ENCODE measurements around the gene MFAP2.
"Not testable (repeated sequence)": the region's sequence is repeated elsewhere in the genome, so short reads cannot be mapped to it uniquely, and the experiment has no call there.

MFAP2 gene

DNA sequence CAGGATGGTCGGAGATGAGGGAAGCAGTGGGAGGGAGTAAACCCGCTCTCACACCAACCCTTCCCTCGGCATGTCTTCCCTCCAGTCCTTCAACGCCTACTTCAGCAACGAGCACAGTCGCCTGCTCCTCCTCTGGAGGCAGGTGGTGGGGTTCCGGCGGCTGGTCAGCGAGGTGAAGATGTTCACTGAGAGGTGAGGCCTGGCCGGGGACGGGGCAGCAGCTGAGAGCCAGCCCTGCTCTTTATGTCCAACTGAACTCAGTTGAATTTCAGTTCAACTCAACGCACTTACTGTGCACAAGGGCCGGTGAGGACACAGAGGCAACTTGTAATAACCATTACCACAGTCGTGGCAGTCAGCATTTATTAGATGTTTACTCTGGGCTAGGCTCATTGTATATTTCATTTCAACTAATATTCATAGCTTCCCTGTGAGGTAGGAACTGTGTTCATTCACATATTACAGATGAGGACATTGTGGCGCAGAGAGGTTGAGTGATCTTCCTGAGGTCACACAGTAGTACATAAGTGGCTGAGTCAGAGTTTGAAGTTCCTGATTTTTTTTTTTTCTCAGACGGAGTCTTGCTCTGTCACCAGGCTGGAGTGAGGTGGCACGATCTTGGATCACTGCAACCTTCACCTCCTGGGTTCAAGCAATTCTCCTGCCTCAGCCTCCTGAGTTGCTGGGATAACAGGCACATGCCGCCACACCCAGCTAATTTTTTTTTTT is 49.0 kb downstream of the MFAP2 start:
- DNase-seq (ENCODE audit: extremely low read depth in 1 of 2, low read depth in 1 of 2): not testable (repeated sequence)

DNA sequence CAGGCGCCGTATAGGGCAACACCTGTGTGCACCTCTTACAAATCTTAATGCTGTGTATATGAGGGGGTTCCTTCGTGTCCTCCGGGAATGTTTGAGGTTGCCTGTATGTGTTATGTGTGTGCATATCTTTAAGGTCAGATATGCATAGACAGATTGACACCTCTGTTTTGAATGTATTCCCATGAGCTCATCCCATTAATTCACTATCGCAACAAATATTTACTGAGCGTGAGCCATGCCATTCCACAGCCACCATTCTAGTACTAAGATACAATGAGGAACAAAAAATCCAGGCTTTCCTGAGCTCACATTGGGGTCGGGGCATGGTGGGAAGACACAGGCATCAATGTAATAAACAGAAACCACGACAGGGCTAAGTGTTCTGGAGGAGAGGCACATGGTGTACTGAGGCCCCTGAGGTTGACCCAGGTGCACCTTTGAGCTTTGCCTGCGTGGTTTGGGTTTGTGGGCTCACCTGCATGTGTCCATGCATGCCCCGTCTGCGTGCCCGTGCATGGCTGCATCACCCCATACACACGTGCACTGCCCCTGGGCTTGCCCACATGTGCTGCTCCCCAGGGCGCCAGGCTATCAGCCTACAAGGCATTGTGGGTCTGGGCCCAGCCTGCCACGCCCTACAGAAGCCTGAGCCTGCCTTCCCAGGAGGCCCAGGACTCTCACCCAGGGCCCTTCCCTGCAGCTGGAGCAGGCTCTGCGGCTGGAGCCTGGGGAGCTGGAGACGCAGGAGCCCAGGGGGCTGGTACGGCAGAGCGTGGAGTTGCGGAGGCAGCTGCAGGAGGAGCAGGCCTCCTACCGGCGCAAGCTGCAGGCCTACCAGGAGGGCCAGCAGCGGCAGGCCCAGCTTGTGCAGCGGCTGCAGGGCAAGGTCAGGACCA is 51.0 kb downstream of the MFAP2 start:
- DNase-seq (ENCODE audit: extremely low read depth in 1 of 2, low read depth in 1 of 2): not testable (repeated sequence)

DNA sequence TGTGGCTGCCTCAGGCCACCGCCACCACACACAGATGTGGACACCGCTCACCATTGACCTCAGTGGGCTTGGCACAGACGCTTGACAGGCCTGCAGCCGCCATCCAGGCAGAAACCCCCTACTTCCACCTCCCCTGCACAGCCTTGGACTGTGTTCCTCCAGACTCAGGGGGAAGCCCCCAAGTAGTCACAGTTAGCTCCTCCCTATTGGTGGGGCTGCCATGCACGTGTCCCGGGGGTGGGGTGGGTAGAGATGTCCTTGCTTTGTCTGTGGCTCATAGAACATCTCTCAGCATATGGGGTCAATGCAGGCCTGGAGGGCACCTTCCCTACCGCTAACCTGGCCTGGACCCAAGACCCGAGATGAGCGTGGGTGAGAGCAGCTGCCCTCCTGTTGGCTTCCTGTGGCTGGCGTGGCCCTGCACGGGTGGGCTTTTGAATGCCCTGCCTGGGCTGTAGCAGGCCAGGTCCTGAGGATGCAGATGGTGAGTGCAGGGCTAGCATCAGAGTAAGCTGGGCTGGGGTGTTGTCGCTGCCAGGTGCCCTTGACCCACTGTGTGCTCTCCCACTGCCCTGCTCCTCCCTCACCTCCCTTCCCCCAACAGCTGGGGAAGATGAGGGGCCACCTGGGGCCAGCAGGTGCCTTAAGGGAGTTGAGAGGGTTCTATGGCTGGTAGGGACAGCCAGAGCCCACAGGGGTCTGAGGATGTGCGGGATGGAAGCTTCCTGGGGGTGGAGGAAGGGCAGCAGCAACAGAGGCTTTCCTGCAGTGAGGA is 52.5 kb downstream of the MFAP2 start:
- no peak for DNase-seq (ENCODE audit: extremely low read depth in 1 of 2, low read depth in 1 of 2)

GRCh38 chr1:16927256-16927655 is 53.2 kb downstream of the MFAP2 start:
- DNase-seq (ENCODE audit: extremely low read depth in 1 of 2, low read depth in 1 of 2): no peak

GRCh38 chr1:16926491-16927073 is 53.8 kb downstream of the MFAP2 start:
- DNase-seq (ENCODE audit: extremely low read depth in 1 of 2, low read depth in 1 of 2): no peak

DNA sequence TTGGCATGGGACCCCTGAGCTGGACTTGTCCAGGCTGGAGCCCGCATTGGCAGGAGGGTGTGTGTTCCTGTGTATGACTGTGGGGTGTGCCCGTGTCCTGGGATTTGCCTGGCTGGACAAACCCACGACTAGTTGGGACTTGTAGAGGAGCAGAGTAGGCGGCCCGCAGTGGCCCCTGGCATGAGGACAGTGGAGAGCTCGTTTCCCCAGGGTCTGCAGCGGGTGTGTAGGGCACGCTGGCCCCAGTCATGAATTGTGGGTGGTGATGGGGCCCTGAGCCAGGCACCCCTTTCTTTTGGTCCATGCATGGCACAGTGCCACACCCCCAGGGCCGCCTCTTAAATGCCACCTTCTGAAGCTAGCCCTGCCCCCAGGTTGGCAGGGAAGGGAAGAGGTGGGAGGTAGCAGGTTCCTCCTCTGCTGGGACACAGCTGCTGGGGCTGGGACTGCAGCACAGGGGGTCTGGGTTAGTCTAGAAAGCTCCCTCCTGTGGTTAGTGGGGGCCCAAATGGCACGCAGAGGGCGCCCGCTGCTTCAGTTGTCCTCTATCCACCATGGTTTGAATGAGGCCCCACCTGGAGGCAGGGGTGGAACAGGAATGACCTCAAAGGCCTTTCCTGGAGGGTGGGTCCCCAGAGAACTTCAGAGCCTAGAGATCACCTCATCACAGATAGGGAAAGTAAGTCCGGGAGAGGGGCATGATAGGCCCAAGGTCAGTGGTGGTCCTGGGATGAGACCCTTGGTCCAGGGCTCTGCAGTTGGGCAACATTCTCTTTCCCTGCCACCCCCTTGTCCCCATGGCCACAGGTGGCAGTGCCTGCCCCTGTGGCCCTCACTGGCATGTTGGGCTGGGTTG is 54.6 kb downstream of the MFAP2 start:
- no peak for DNase-seq (ENCODE audit: extremely low read depth in 1 of 2, low read depth in 1 of 2)

GRCh38 chr1:16924919-16925477 is 55.4 kb downstream of the MFAP2 start:
- DNase-seq (ENCODE audit: extremely low read depth in 1 of 2, low read depth in 1 of 2): no peak
